H9 (cell line): Measurements from ENCODE around the gene PRTFDC1. TPM values are rescaled to one million over a fixed set of nuclear protein-coding genes. Genes with fewer than 3 reads are reported as not detected.

Source experiments
- DNase-seq: peaks from one replicate; pipeline ENCODE4 v3.0.0-alpha.2; 2017
- H2AFZ ChIP-seq: one replicate; pipeline ENCODE4 v1.6.1; 2013; ENCODE audit warnings: mild to moderate bottlenecking, low read length, control low read depth, moderate library complexity
- H2AK5ac ChIP-seq: 2 replicates; pipeline ENCODE4 v1.6.1; 2013; ENCODE audit warnings: low read length, control low read depth, mixed read lengths; ENCODE audit not compliant: insufficient read length
- H2BK120ac ChIP-seq: one replicate; pipeline ENCODE4 v1.6.1; 2013; ENCODE audit warnings: low read depth, mild to moderate bottlenecking, low read length, control low read depth, inconsistent platforms; ENCODE audit not compliant: poor library complexity, severe bottlenecking
- H2BK12ac ChIP-seq: 2 replicates; pipeline ENCODE4 v1.6.1; 2013; ENCODE audit warnings: low read length, control low read depth, mixed read lengths, low read depth; ENCODE audit not compliant: insufficient read length
- H2BK15ac ChIP-seq: 2 replicates; pipeline ENCODE4 v1.6.1; 2013; ENCODE audit warnings: low read depth, low read length, control low read depth
- H2BK20ac ChIP-seq: one replicate; pipeline ENCODE4 v1.6.1; 2013; ENCODE audit warnings: low read depth, mild to moderate bottlenecking, low read length, control low read depth, inconsistent platforms; ENCODE audit not compliant: poor library complexity, severe bottlenecking
- H2BK5ac ChIP-seq: 2 replicates; pipeline ENCODE4 v1.6.1; 2013; ENCODE audit warnings: low read length, control low read depth, mixed read lengths; ENCODE audit not compliant: insufficient read length
- H3K14ac ChIP-seq: 2 replicates; pipeline ENCODE4 v1.6.1; 2013; ENCODE audit warnings: low read length, control low read depth; ENCODE audit not compliant: insufficient read depth
- H3K18ac ChIP-seq: 2 replicates; pipeline ENCODE4 v1.6.1; 2013; ENCODE audit warnings: low read depth, mild to moderate bottlenecking, mixed read lengths, low read length, control low read depth; ENCODE audit not compliant: insufficient read length
- H3K23ac ChIP-seq: 2 replicates; pipeline ENCODE4 v1.6.1; 2013; ENCODE audit warnings: low read length, control low read depth, mixed read lengths, low read depth; ENCODE audit not compliant: insufficient read length
- H3K23me2 ChIP-seq: 2 replicates; pipeline ENCODE4 v1.6.1; 2013; ENCODE audit warnings: low read depth, mild to moderate bottlenecking, mixed read lengths, low read length, control low read depth; ENCODE audit not compliant: insufficient read length, poor library complexity, severe bottlenecking
- H3K27ac ChIP-seq: 2 replicates; pipeline ENCODE4 v1.5.1; 2013; ENCODE audit warnings: low read length, control low read depth, mixed read lengths, low read depth; ENCODE audit not compliant: insufficient read length
- H3K27me3 ChIP-seq: 2 replicates; pipeline ENCODE4 v1.6.1; 2013; ENCODE audit warnings: low read length, control low read depth, inconsistent platforms; ENCODE audit not compliant: insufficient read depth
- H3K4ac ChIP-seq: 2 replicates; pipeline ENCODE4 v1.6.1; 2013; ENCODE audit warnings: low read depth, mild to moderate bottlenecking, control low read depth, inconsistent platforms, low read length, moderate library complexity
- H3K4me1 ChIP-seq: 2 replicates; pipeline ENCODE4 v1.6.1; 2013; ENCODE audit warnings: low read length, control low read depth, inconsistent platforms; ENCODE audit not compliant: insufficient read depth
- H3K4me2 ChIP-seq: 2 replicates; pipeline ENCODE4 v1.6.1; 2013; ENCODE audit warnings: low read length, control low read depth, mixed read lengths; ENCODE audit not compliant: insufficient read length, insufficient read depth
- H3K56ac ChIP-seq: 2 replicates; pipeline ENCODE4 v1.6.1; 2013; ENCODE audit warnings: low read depth, mild to moderate bottlenecking, mixed read lengths, low read length, control low read depth; ENCODE audit not compliant: insufficient read length
- H3K79me1 ChIP-seq: 2 replicates; pipeline ENCODE4 v1.6.1; 2013; ENCODE audit warnings: low read depth, mild to moderate bottlenecking, moderate library complexity, low read length, control low read depth, inconsistent platforms; ENCODE audit not compliant: insufficient read depth, poor library complexity, severe bottlenecking
- H3K79me2 ChIP-seq: 2 replicates; pipeline ENCODE4 v1.6.1; 2013; ENCODE audit warnings: low read length, control low read depth, inconsistent platforms; ENCODE audit not compliant: insufficient read depth
- H3K9ac ChIP-seq: 2 replicates; pipeline ENCODE4 v1.6.1; 2013; ENCODE audit warnings: low read length, control low read depth, mixed read lengths; ENCODE audit not compliant: insufficient read length; ENCODE audit errors: extremely low read depth
- H3K9me3 ChIP-seq: one replicate; pipeline ENCODE4 v1.6.1; 2013; ENCODE audit warnings: low read depth, low read length, inconsistent platforms; ENCODE audit not compliant: control insufficient read depth
- H3T11ph ChIP-seq: one replicate; pipeline ENCODE4 v1.6.1; 2013; ENCODE audit warnings: mild to moderate bottlenecking, low read length, control low read depth, inconsistent platforms
- H4K20me1 ChIP-seq: one replicate; pipeline ENCODE4 v1.6.1; 2013; ENCODE audit not compliant: control insufficient read depth, insufficient read length, insufficient read depth
- H4K5ac ChIP-seq: 2 replicates; pipeline ENCODE4 v1.6.1; 2013; ENCODE audit warnings: low read depth, mild to moderate bottlenecking, mixed read lengths, low read length, control low read depth; ENCODE audit not compliant: insufficient read length
- H4K8ac ChIP-seq: replicated peaks from 2 replicates; pipeline ENCODE4 v1.6.1; 2013; ENCODE audit warnings: low read length, control low read depth, mixed read lengths, low read depth; ENCODE audit not compliant: insufficient read length
- H4K91ac ChIP-seq: 2 replicates; pipeline ENCODE4 v1.6.1; 2013; ENCODE audit warnings: low read depth, mild to moderate bottlenecking, moderate library complexity, mixed read lengths, low read length, control low read depth; ENCODE audit not compliant: insufficient read length
- H3K27ac Mint-ChIP-seq, 3 experiments: 2 replicates in 2 of 3; 3 replicates in 1 of 3; pipeline ENCODE4 v1.8.0; 2020 to 2021; ENCODE audit warnings: mixed read lengths in 3 of 3, mild to moderate bottlenecking in 1 of 3, moderate library complexity in 1 of 3
- H3K27me3 Mint-ChIP-seq: 2 replicates; pipeline ENCODE4 v1.8.0; 2021; ENCODE audit warnings: low read depth, mild to moderate bottlenecking, moderate library complexity, mixed read lengths
- H3K36me3 Mint-ChIP-seq, 3 experiments: 2 replicates in 2 of 3; 3 replicates in 1 of 3; pipeline ENCODE4 v1.8.0; 2020 to 2021; ENCODE audit warnings: low read depth in 3 of 3, mixed read lengths in 3 of 3; ENCODE audit not compliant: insufficient read depth in 1 of 3
- H3K4me1 Mint-ChIP-seq, 2 experiments: 2 replicates each; pipeline ENCODE4 v1.8.0; 2020; ENCODE audit warnings: mixed read lengths in 2 of 2
- H3K4me3 Mint-ChIP-seq, 2 experiments: 2 replicates in 1 of 2; 3 replicates in 1 of 2; pipeline ENCODE4 v1.8.0; 2020 to 2021; ENCODE audit warnings: mild to moderate bottlenecking in 2 of 2, mixed read lengths in 2 of 2, moderate library complexity in 1 of 2
- H3K9me3 Mint-ChIP-seq, 2 experiments: 2 replicates in 1 of 2; 3 replicates in 1 of 2; pipeline ENCODE4 v1.8.0; 2020; ENCODE audit warnings: mild to moderate bottlenecking in 2 of 2, mixed read lengths in 2 of 2, moderate library complexity in 1 of 2
- WGBS: extraction: QIAGEN DNeasy Blood & Tissue Kit; methylation state at CpG from one replicate; pipeline ENCODE4 v1.1.7; 2013; ENCODE audit warnings: missing lambda C conversion rate, low lambda C conversion rate, mixed read lengths; ENCODE audit not compliant: insufficient read length; ENCODE audit errors: extremely low coverage; 5-methylcytosine and 5-hydroxymethylcytosine counted together
- total RNA-seq: library from RNA; stranded (reverse); gene quantifications from 2 replicates; pipeline ENCODE4 v1.2.1, GENCODE V29; 2021
- TF ChIP-seq, protein P1 (sequence below): fragments of 200-600 bp; sonication (generic); conservative IDR thresholded peaks from 3 replicates; pipeline ENCODE4 v1.8.0; 2021; ENCODE audit warnings: antibody characterized with exemption, mild to moderate bottlenecking

The PRTFDC1 gene
- total RNA-seq, 1 experiment from 2014 or later, result 7.5 TPM

DNA sequence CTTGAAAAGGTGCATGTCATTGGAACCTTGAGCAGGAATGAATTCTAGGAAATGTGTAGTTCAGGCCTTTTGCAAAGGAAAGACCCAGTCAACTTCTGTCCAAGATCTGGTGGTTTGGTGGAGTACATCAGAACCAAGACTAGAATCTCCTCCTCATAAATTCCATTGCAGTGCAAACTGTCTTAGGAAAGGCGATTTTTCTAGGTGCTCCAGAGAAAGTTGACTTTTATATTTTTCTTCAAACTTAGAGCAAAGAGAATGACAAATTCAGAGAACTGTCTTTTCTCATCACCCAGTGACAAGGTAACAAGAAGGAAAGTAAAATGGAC lies 50.0 kb downstream of the PRTFDC1 start:
- Mint-ChIP-seq H3K27me3 (no peaks in the 10 kb centered on the region), H3K9me3 (no peaks in the 10 kb centered on the region; a peak in 1 of 5 replicates), H3K4me1 (peaks cover under 1 to 6% of the 10 kb centered on the region in 2 experiments; a peak in 2 of 4 replicates), H3K27ac (no peak overlapping the region), H3K36me3 (no peaks in the 10 kb centered on the region), H3K4me3 (no peak overlapping the region)
- Histone ChIP-seq H3K9ac (no peak overlapping the region), H3K4ac (no peak overlapping the region), H3K4me2 (no peak overlapping the region), H3K56ac (no peak overlapping the region), H3K4me1 (no peaks in the 10 kb centered on the region), H2AK5ac (no peak overlapping the region), H3K18ac (no peak overlapping the region), H3K23ac (no peak overlapping the region), H3K79me2 (no peaks in the 10 kb centered on the region), H2AFZ (no peak overlapping the region), H4K20me1 (no peaks in the 10 kb centered on the region), H2BK120ac (no peak overlapping the region), H3K23me2 (no peaks in the 10 kb centered on the region), H2BK5ac (no peak overlapping the region), H4K5ac (no peak overlapping the region), H2BK15ac (no peak overlapping the region), H3K9me3 (no peaks in the 10 kb centered on the region), H3K27me3 (no peaks in the 10 kb centered on the region), H3T11ph (no peak overlapping the region), H3K14ac (no peak overlapping the region), H2BK12ac (no peak overlapping the region), H4K8ac (no peak overlapping the region), H2BK20ac (no peak overlapping the region), H4K91ac (no peak overlapping the region), H3K27ac (no peak overlapping the region), H3K79me1 (no peaks in the 10 kb centered on the region)
- WGBS, result no CpG with 5 or more reads among the region's 1 CpG
- TF ChIP-seq, protein P1, sequence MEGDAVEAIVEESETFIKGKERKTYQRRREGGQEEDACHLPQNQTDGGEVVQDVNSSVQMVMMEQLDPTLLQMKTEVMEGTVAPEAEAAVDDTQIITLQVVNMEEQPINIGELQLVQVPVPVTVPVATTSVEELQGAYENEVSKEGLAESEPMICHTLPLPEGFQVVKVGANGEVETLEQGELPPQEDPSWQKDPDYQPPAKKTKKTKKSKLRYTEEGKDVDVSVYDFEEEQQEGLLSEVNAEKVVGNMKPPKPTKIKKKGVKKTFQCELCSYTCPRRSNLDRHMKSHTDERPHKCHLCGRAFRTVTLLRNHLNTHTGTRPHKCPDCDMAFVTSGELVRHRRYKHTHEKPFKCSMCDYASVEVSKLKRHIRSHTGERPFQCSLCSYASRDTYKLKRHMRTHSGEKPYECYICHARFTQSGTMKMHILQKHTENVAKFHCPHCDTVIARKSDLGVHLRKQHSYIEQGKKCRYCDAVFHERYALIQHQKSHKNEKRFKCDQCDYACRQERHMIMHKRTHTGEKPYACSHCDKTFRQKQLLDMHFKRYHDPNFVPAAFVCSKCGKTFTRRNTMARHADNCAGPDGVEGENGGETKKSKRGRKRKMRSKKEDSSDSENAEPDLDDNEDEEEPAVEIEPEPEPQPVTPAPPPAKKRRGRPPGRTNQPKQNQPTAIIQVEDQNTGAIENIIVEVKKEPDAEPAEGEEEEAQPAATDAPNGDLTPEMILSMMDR, result no peak
- DNase-seq, result no peak
